HCT116 (cell line): ENCODE measurements around the gene C19orf38. TPM values are rescaled to one million over a fixed set of nuclear protein-coding genes. Genes with fewer than 3 reads are reported as not detected.
A peak's percentile ranks its signal among the peaks of the same experiment; 100 is the strongest.

Source experiments
- ATAC-seq: fragments of 200-7000 bp; cut with Tn5 transposase; 2 replicates; pipeline ENCODE4 v1.9.1; 2020; ENCODE audit warnings: mild to moderate bottlenecking, moderate library complexity
- BruUV-seq: library from RNA; stranded (reverse); fragments of 400-500 nt; replicated peaks from 2 replicates; lab custom pipeline; 2021; lab: Mats Ljungman, UMichigan
- CTCF ChIA-PET: fragments of 300-600 bp; sonication (Branson Sonifier 250); formaldehyde crosslinking; loops from one replicate; lab custom pipeline; 2021; ENCODE audit warnings: antibody characterized with exemption; lab: Charles Lee
- POLR2A ChIA-PET: fragments of 300-600, 350-600 bp; sonication (Branson Sonifier 250); formaldehyde crosslinking; loops from one replicate; lab custom pipeline; 2021; ENCODE audit warnings: antibody characterized with exemption; lab: Charles Lee
- RAD21 ChIA-PET, 2 experiments: fragments of 300-600 bp; sonication (Branson Sonifier 250); formaldehyde crosslinking; loops; one replicate each; lab custom pipeline; 2023; ENCODE audit warnings: low total read pairs in 2 of 2; ENCODE audit not compliant: uncharacterized antibody in 2 of 2, unreplicated experiment in 2 of 2, low non-redundant PET in 1 of 2; lab: Charles Lee
- DNase-seq: peaks from one replicate; pipeline ENCODE4 v3.0.0-alpha.2; 2010; ENCODE audit warnings: low read depth, low spot score
- H2AFZ ChIP-seq: fragments of 200-600 bp; shearing (Covaris generic), sonication (generic); 2 replicates; pipeline ENCODE4 v1.6.1; 2017; ENCODE audit warnings: low read depth, mixed run types, mixed read lengths, antibody characterized with exemption, low read length; ENCODE audit not compliant: poor library complexity, severe bottlenecking
- H3K27ac ChIP-seq: 2 replicates; pipeline ENCODE4 v1.5.1; 2012; ENCODE audit warnings: low read depth, low read length
- H3K27me3 ChIP-seq: fragments of 200-600 bp; sonication (generic); 2 replicates; pipeline ENCODE4 v1.6.1; 2016; ENCODE audit warnings: mixed run types, low read length, mixed read lengths; ENCODE audit not compliant: insufficient read depth
- H3K36me3 ChIP-seq, 2 experiments: fragments of 200-500 bp in 1 of 2; fragments of 200-600 bp in 1 of 2; sonication (Bioruptor generic) in 1 of 2; sonication (generic) in 1 of 2; 2 replicates each; pipeline versions ENCODE4 v1.5.1 to v1.6.1; 2014 to 2016; ENCODE audit warnings: low read length in 2 of 2, inconsistent platforms in 1 of 2, mixed read lengths in 1 of 2, mixed run types in 1 of 2; ENCODE audit not compliant: insufficient read depth in 2 of 2, control insufficient read depth in 1 of 2
- H3K4me1 ChIP-seq, 2 experiments: fragments of 200-600 bp in 1 of 2; sonication (generic) in 1 of 2; 2 replicates each; pipeline versions ENCODE4 v1.5.1 to v1.6.1; 2012 to 2017; ENCODE audit warnings: low read length in 2 of 2, inconsistent platforms in 1 of 2, mild to moderate bottlenecking in 1 of 2, mixed read lengths in 1 of 2, mixed run types in 1 of 2, moderate library complexity in 1 of 2; ENCODE audit not compliant: insufficient read depth in 2 of 2, control insufficient read depth in 1 of 2
- H3K4me2 ChIP-seq: fragments of 200-600 bp; sonication (generic); 2 replicates; pipeline ENCODE4 v1.6.1; 2017; ENCODE audit warnings: mixed run types, low read length, mixed read lengths
- H3K4me3 ChIP-seq, 2 experiments: fragments of 200-600 bp in 1 of 2; sonication (generic) in 1 of 2; replicated peaks in 1 of 2; 2 replicates each; pipeline ENCODE4 v1.5.1; 2011 to 2016; ENCODE audit warnings: low read length in 2 of 2, control low read depth in 1 of 2, low read depth in 1 of 2, mild to moderate bottlenecking in 1 of 2, mixed read lengths in 1 of 2, mixed run types in 1 of 2
- H3K79me2 ChIP-seq: fragments of 200-600 bp; sonication (generic); 2 replicates; pipeline ENCODE4 v1.6.1; 2017; ENCODE audit warnings: mild to moderate bottlenecking, mixed run types, low read length, moderate library complexity, mixed read lengths; ENCODE audit not compliant: insufficient read depth
- H3K9ac ChIP-seq: fragments of 200-600 bp; sonication (generic); 2 replicates; pipeline ENCODE4 v1.6.1; 2016; ENCODE audit warnings: low read length, mixed read lengths
- H3K9me2 ChIP-seq: fragments of 200-600 bp; sonication (generic), shearing (Covaris generic); 2 replicates; pipeline ENCODE4 v1.6.1; 2017; ENCODE audit warnings: mixed run types, mild to moderate bottlenecking, moderate library complexity; ENCODE audit not compliant: insufficient read depth
- H3K9me3 ChIP-seq, 2 experiments: fragments of 200-500 bp in 1 of 2; fragments of 200-600 bp in 1 of 2; sonication (Bioruptor generic) in 1 of 2; sonication (generic) in 1 of 2; 2 replicates each; pipeline ENCODE4 v1.6.1; 2014 to 2017; ENCODE audit warnings: low read length in 2 of 2, mixed read lengths in 2 of 2, inconsistent platforms in 1 of 2, low read depth in 1 of 2, mild to moderate bottlenecking in 1 of 2, mixed run types in 1 of 2, moderate library complexity in 1 of 2; ENCODE audit not compliant: control insufficient read depth in 1 of 2, insufficient read depth in 1 of 2
- H4K20me1 ChIP-seq: fragments of 200-600 bp; sonication (generic), shearing (Covaris generic); 2 replicates; pipeline ENCODE4 v1.6.1; 2017; ENCODE audit warnings: mixed run types, mild to moderate bottlenecking, moderate library complexity; ENCODE audit not compliant: insufficient read depth
- FOSL1 ChIP-seq: IDR thresholded peaks from 2 replicates; pipeline ENCODE4 v1.6.1; 2012; ENCODE audit warnings: low read depth
- JUND ChIP-seq: IDR thresholded peaks from 2 replicates; pipeline ENCODE4 v1.6.1; 2012
- POLR2AphosphoS5 ChIP-seq: IDR thresholded peaks from 2 replicates; pipeline ENCODE4 v1.6.1; 2011; ENCODE audit warnings: mild to moderate bottlenecking, low read depth, low read length, moderate library complexity
- SP1 ChIP-seq: IDR thresholded peaks from 2 replicates; pipeline ENCODE4 v1.6.1; 2012; ENCODE audit warnings: low read depth
- SRF ChIP-seq: IDR thresholded peaks from 2 replicates; pipeline ENCODE4 v1.6.1; 2012; ENCODE audit warnings: low read depth
- YY1 ChIP-seq: IDR thresholded peaks from 2 replicates; pipeline ENCODE4 v1.6.1; 2011; ENCODE audit warnings: low read length, low read depth, moderate library complexity, mild to moderate bottlenecking; ENCODE audit not compliant: insufficient replicate concordance; ENCODE audit errors: extremely low read depth
- ZFX ChIP-seq: fragments of 450-650 bp; IDR thresholded peaks from 2 replicates; pipeline ENCODE4 v1.6.1; 2017
- ZNF274 ChIP-seq: fragments of 200-500 bp; sonication (Bioruptor generic); IDR thresholded peaks from 2 replicates; pipeline ENCODE4 v1.6.1; 2014; ENCODE audit warnings: mild to moderate bottlenecking, low read depth, low read length, inconsistent platforms
- intact Hi-C: fragments of 100-400 bp; cut with micrococcal nuclease; formaldehyde crosslinking; loops from 2 replicates; pipeline ENCODE4 v1.10.0; 2022
- total RNA-seq: library from RNA; stranded (reverse); gene quantifications from one replicate; pipeline ENCODE4 v1.2.1, GENCODE V29; 2021; ENCODE audit not compliant: unreplicated experiment
- TF ChIP-seq, protein P1 (sequence below), 3 experiments: fragments of 200-600 bp in 1 of 3; sonication (generic) in 1 of 3; IDR thresholded peaks in 2 of 3; conservative IDR thresholded peaks in 1 of 3; 2 replicates each; pipeline ENCODE4 v1.5.1; 2012 to 2017; ENCODE audit warnings: low read depth in 2 of 3, low read length in 2 of 3, antibody characterized with exemption in 1 of 3, borderline replicate concordance in 1 of 3, control low read depth in 1 of 3, mild to moderate bottlenecking in 1 of 3, mixed read lengths in 1 of 3, mixed run types in 1 of 3, moderate library complexity in 1 of 3; ENCODE audit not compliant: insufficient read depth in 1 of 3
- TF ChIP-seq, protein P2 (sequence below): IDR thresholded peaks from 2 replicates; pipeline ENCODE4 v1.6.1; 2012; ENCODE audit warnings: low read depth

The C19orf38 gene
- total RNA-seq, 1 experiment from 2014 or later, result 0.74 TPM

DNA sequence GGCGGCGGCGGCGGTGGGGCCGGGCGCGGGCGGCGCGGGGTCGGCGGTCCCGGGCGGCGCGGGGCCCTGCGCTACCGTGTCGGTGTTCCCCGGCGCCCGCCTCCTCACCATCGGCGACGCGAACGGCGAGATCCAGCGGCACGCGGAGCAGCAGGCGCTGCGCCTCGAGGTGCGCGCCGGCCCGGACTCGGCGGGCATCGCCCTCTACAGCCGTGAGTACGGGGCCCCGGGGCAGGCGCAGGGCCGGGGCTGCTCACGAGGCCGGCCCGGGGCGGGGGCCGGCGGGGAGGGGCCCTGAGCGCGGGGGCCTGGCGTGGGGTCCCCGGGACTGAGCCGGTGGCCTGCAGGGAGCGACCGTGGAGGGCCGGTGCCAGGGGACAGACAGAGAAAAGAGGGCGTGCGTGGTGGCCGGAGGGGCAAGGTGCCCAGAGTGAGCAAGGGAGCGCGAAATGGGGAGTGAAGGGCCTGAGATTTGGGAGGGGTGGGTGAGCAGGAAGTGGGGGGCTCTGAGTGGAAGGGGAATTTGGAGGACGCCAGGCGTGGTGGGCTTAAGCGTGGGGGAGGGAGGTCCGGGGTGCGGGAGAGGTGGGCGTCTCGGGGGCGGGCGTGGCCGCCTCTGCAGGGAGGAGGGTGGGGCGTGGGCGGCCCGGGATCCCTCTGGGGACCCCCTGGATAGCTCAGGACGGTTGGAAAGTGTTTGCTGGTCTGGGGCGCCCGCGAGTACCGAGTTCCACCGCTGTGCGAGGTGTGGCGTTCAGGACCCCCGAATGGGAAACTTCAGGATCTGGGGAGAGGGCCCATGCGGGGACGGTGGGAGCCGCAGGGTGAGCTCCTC, 23.7 kb downstream of the C19orf38 start:
- peak overlapping the region; percentile 85 for H3K4me2 ChIP-seq
- TF ChIP-seq SP1 (no peak), ZFX (peak; percentile 85)
- TF ChIP-seq, protein P1, sequence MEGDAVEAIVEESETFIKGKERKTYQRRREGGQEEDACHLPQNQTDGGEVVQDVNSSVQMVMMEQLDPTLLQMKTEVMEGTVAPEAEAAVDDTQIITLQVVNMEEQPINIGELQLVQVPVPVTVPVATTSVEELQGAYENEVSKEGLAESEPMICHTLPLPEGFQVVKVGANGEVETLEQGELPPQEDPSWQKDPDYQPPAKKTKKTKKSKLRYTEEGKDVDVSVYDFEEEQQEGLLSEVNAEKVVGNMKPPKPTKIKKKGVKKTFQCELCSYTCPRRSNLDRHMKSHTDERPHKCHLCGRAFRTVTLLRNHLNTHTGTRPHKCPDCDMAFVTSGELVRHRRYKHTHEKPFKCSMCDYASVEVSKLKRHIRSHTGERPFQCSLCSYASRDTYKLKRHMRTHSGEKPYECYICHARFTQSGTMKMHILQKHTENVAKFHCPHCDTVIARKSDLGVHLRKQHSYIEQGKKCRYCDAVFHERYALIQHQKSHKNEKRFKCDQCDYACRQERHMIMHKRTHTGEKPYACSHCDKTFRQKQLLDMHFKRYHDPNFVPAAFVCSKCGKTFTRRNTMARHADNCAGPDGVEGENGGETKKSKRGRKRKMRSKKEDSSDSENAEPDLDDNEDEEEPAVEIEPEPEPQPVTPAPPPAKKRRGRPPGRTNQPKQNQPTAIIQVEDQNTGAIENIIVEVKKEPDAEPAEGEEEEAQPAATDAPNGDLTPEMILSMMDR (IDR thresholded peaks at IDR 0.05 in 2 of 3, conservative IDR thresholded peaks at IDR 0.05 in 1 of 3; ENCODE audit: borderline replicate concordance in 1 of 3, insufficient read depth in 1 of 3, low read depth in 2 of 3, low read length in 2 of 3), result peak in 1 of 3 experiments; percentile 3; a peak in 1 of 6 replicates
- CTCF ChIA-PET, result interaction anchor here (0.9 to 2.5 kb wide), 10 partner anchors 8 to 154 kb away, joined by 3 to 25 read pairs (median 7); partner anchors contain the start of genes DNM2 and TMED1
- RAD21 ChIA-PET, result interaction anchor here in 1 of 2 experiments (1.0 kb wide), 1 partner anchor 154 kb away, joined by 3 read pairs; the partner anchor contains the start of gene DNM2
- peaks cover 27 to 43% of the 10 kb centered on the region in 2 experiments for H3K4me1 ChIP-seq
- peak; percentile 1 for ATAC-seq
- H2AFZ ChIP-seq, result no peak overlapping the region
- H3K27me3 ChIP-seq, result no peaks in the 10 kb centered on the region
- no peaks in the 10 kb centered on the region for H3K36me3 ChIP-seq
- POLR2A ChIA-PET, result no interaction called here
- peaks cover 52% of the 10 kb centered on the region for H3K79me2 ChIP-seq
- DNase-seq, result no peak
- H3K9ac ChIP-seq, result peak overlapping the region; percentile 97
- no peaks in the 10 kb centered on the region for H4K20me1 ChIP-seq
- peak overlapping the region; percentile 88 for H3K27ac ChIP-seq
- H3K9me2 ChIP-seq, result no peaks in the 10 kb centered on the region
- BruUV-seq, result no TSS peak
- intact Hi-C loops, result no loop called here
- peak overlapping the region; percentile 77 to 86 for H3K4me3 ChIP-seq
- H3K9me3 ChIP-seq, result no peaks in the 10 kb centered on the region

DNA sequence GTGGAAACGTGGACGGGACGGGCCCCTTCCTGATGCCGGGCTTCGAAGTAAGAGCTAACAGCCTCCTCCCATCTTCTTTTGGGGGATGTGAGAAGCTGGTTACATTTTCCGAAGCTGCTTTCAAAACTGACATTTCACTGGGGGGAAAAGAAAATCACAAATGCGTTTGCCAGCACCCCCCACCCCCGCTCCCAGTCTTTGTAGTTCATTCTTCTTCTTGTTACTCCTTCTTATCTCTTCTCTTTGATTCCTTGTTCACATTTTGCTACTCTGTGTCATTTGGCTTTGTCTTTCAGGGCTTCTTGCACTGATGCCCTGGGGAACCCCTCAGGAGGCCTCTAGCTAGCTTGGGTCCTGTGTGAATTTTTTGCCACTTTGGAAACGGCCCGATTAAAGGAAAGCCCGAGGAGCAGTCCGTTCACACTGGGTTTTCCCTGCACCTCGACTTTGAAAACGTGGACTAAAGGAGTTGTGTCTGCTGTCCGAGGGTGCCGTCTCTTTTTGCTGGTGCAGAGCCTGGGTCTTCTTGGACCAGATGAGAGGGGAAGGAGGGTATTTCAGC, 24.4 kb downstream of the C19orf38 start:
- no peak overlapping the region for H2AFZ ChIP-seq
- no peaks in the 10 kb centered on the region for H3K9me2 ChIP-seq
- H3K4me1 ChIP-seq, result peaks cover 27 to 48% of the 10 kb centered on the region in 2 experiments
- DNase-seq, result no peak
- no peaks in the 10 kb centered on the region for H3K27me3 ChIP-seq
- peaks cover 59% of the 10 kb centered on the region for H3K79me2 ChIP-seq
- H3K9me3 ChIP-seq, result no peaks in the 10 kb centered on the region
- peak overlapping the region; percentile 88 for H3K27ac ChIP-seq
- H3K36me3 ChIP-seq, result no peaks in the 10 kb centered on the region
- H3K9ac ChIP-seq, result peak overlapping the region; percentile 97
- peak overlapping the region; percentile 85 for H3K4me2 ChIP-seq
- intact Hi-C loops, result no loop called here
- CTCF ChIA-PET, result interaction anchor here (1.0 to 2.4 kb wide), 5 partner anchors 8 to 155 kb away, joined by 3 to 10 read pairs (median 3); partner anchors contain the start of genes DNM2 and TMED1
- BruUV-seq, result TSS peak; percentile 56
- POLR2A ChIA-PET, result interaction anchor here (0.7 kb wide), 1 partner anchor 28 kb away, joined by 3 read pairs; no protein-coding TSS in a partner anchor
- peak overlapping the region; percentile 77 to 86 for H3K4me3 ChIP-seq
- no peaks in the 10 kb centered on the region for H4K20me1 ChIP-seq
- RAD21 ChIA-PET, result no interaction called here
- ATAC-seq, result no peak
- TF ChIP-seq JUND (no peak), YY1 (no peak), FOSL1 (no peak), SRF (no peak), POLR2AphosphoS5 (no peak), ZNF274 (no peak), SP1 (no peak)
- TF ChIP-seq, protein P2, sequence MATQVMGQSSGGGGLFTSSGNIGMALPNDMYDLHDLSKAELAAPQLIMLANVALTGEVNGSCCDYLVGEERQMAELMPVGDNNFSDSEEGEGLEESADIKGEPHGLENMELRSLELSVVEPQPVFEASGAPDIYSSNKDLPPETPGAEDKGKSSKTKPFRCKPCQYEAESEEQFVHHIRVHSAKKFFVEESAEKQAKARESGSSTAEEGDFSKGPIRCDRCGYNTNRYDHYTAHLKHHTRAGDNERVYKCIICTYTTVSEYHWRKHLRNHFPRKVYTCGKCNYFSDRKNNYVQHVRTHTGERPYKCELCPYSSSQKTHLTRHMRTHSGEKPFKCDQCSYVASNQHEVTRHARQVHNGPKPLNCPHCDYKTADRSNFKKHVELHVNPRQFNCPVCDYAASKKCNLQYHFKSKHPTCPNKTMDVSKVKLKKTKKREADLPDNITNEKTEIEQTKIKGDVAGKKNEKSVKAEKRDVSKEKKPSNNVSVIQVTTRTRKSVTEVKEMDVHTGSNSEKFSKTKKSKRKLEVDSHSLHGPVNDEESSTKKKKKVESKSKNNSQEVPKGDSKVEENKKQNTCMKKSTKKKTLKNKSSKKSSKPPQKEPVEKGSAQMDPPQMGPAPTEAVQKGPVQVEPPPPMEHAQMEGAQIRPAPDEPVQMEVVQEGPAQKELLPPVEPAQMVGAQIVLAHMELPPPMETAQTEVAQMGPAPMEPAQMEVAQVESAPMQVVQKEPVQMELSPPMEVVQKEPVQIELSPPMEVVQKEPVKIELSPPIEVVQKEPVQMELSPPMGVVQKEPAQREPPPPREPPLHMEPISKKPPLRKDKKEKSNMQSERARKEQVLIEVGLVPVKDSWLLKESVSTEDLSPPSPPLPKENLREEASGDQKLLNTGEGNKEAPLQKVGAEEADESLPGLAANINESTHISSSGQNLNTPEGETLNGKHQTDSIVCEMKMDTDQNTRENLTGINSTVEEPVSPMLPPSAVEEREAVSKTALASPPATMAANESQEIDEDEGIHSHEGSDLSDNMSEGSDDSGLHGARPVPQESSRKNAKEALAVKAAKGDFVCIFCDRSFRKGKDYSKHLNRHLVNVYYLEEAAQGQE, result no peak
